Measurements from ENCODE around the gene OR8S1. TPM values are rescaled to one million over a fixed set of nuclear protein-coding genes. Genes with fewer than 3 reads are reported as not detected.

OR8S1 gene
- total RNA-seq, result not detected

GRCh38 chr12:48525332-48525731, at the start of gene OR8S1:
OR8S1 (plus strand) TSS chr12:48525632; CDS start chr12:48525632, 0 bp downstream.
- no peak for TF ChIP-seq CTCF (IDR thresholded peaks at IDR 0.05; ENCODE audit: low read depth)

GRCh38 chr12:48482198-48482597, 43.2 kb upstream of the OR8S1 start, which contains the start of gene C12orf54:
C12orf54 (plus strand) TSS chr12:48482498; CDS start chr12:48483297, 799 bp downstream.
- no peak for TF ChIP-seq CTCF (IDR thresholded peaks at IDR 0.05; ENCODE audit: low read depth)

- no peak for TF ChIP-seq CTCF (IDR thresholded peaks at IDR 0.05; ENCODE audit: low read depth)
These were observed 42.5 kb upstream of the OR8S1 start for GRCh38 chr12:48482930-48483329.

GRCh38 chr12:48486261-48486660, 39.2 kb upstream of the OR8S1 start:
- TF ChIP-seq CTCF (IDR thresholded peaks at IDR 0.05; ENCODE audit: low read depth), result no peak

- no peak for TF ChIP-seq CTCF (IDR thresholded peaks at IDR 0.05; ENCODE audit: low read depth)
These were observed 38.8 kb upstream of the OR8S1 start for GRCh38 chr12:48486679-48487078.

- TF ChIP-seq CTCF (IDR thresholded peaks at IDR 0.05; ENCODE audit: low read depth), result no peak
These were observed 36.4 kb upstream of the OR8S1 start for GRCh38 chr12:48489012-48489411.

GRCh38 chr12:48508987-48509386, 16.4 kb upstream of the OR8S1 start:
- no peak for TF ChIP-seq CTCF (IDR thresholded peaks at IDR 0.05; ENCODE audit: low read depth)

All from subcutaneous adipose tissue (tissue), 4 donors.